Measurements from ENCODE around the gene ZNF609. TPM values are rescaled to one million over a fixed set of nuclear protein-coding genes. Genes with fewer than 3 reads are reported as not detected.
A peak's percentile ranks its signal among the peaks of the same experiment; 100 is the strongest.

Gene ZNF609
- total RNA-seq, 1 donor from 2014 or later: 63.9 TPM

DNA sequence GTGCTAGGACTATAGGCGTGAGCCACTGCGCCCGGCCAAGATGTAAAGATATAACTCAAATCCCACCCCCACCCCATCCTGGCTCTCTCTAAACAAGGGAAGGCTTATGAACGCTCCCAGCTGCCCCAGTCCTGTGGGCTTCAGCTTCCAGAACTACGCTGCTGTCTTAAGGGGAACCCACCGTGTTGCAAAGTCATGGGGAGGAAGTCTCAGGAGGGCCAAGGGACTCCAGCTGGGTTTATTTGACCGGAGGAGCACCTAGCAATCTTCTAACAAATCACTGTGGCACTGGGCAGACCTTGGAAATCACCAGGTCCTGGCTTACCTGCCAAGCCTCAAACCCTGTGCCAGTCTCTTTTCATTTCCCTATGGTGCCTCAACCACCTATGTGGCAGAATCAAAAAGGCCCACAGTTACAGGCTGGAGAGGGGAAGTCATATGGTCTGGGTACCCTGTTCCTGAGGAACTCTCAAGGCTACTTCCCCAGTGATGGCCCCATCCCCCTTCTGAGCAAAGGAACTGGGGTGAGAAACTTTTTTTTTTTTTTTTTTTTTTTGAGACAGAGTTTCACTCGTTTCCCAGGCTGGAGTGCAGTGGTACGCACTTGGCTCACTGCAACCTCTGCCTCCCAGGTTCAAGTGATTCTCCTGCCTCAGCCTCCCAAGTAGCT, 231.7 kb downstream of the ZNF609 start:
- Mint-ChIP-seq H3K27me3 (no peaks in the 10 kb centered on the region), H3K4me3 (no peak overlapping the region), H3K36me3 (ENCODE audit: low read depth) (peaks cover 42% of the 10 kb centered on the region), H3K27ac (no peak overlapping the region), H3K4me1 (peaks cover 12% of the 10 kb centered on the region), H3K9me3 (no peaks in the 10 kb centered on the region)
- intact Hi-C loops (cut with micrococcal nuclease): no loop called here
- DNase-seq: no peak

DNA sequence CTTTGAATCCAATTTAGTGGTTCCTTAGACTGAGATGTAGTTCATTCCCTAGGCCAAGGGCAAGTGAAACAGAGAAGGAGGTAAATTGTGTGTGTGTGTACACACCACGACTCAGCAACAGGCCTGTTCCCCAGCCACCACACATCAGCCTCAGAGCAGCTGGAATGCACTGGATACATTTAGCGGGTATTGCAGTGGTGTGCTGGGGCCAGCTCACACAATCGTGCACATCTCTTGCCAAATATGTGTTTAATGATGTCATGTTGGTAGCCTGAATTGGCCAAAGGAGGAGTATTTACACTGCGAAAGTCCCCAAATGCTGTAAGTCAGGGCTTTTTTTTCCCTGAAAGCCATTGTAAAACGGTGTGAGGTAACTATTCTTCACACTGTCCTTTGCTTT, 232.8 kb downstream of the ZNF609 start:
- Mint-ChIP-seq H3K27me3 (no peaks in the 10 kb centered on the region), H3K4me3 (no peak overlapping the region), H3K36me3 (ENCODE audit: low read depth) (peaks cover 37% of the 10 kb centered on the region), H3K9me3 (no peaks in the 10 kb centered on the region), H3K4me1 (peaks cover 19% of the 10 kb centered on the region), H3K27ac (no peak overlapping the region)
- no peak for DNase-seq
- intact Hi-C loops (cut with micrococcal nuclease): no loop called here

DNA sequence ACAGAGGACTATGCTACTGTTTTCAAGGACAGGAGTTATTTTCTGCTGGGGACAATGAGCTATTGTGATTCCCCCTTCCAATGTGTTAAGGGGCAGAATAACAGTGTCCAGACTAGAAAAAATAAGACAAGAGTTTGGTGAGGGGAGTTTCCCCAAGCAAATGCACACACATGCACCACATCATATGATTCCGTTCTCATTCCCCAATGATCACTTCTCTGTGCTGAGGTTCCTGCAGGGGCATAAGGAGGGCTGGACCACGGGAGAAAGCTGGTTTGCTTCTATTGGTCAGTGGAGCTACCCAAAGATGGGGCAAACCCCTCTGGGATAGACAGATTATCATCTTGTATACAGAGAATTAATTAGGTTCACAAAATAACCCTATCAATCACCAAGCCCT, 234.4 kb downstream of the ZNF609 start:
- Mint-ChIP-seq H3K9me3 (no peaks in the 10 kb centered on the region), H3K4me3 (no peak overlapping the region), H3K4me1 (peaks cover 34% of the 10 kb centered on the region), H3K27me3 (no peaks in the 10 kb centered on the region), H3K27ac (no peak overlapping the region), H3K36me3 (ENCODE audit: low read depth) (peaks cover 33% of the 10 kb centered on the region)
- no peak for DNase-seq
- intact Hi-C loops (cut with micrococcal nuclease): no loop called here

DNA sequence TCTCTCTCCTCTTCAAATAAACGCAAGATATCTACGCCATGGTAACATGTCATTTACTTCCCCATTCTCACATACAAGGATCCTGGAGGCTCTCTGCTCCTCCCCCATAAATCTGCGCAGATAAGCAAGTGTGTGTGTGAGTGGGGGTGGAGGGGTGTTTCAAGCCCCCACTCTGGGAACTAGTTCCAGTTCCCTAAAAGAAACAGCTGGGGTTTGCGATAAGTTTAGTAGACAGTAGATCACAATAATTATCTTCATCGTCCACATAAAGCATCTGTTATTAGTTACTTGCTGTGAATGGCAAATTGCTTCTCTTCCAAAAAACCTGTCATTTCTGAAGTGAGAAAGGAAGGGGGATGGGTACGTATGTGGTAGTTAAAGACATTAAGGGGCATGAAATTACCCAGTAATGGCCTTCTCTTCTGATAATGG, 235.2 kb downstream of the ZNF609 start:
- no peak overlapping the region for H3K27ac Mint-ChIP-seq
- peaks cover 40% of the 10 kb centered on the region for H3K4me1 Mint-ChIP-seq
- intact Hi-C loops (cut with micrococcal nuclease): no loop called here
- no peaks in the 10 kb centered on the region for H3K9me3 Mint-ChIP-seq
- DNase-seq: no peak
- H3K27me3 Mint-ChIP-seq: no peaks in the 10 kb centered on the region
- peaks cover 35% of the 10 kb centered on the region for H3K36me3 Mint-ChIP-seq (ENCODE audit: low read depth)
- no peak overlapping the region for H3K4me3 Mint-ChIP-seq

DNA sequence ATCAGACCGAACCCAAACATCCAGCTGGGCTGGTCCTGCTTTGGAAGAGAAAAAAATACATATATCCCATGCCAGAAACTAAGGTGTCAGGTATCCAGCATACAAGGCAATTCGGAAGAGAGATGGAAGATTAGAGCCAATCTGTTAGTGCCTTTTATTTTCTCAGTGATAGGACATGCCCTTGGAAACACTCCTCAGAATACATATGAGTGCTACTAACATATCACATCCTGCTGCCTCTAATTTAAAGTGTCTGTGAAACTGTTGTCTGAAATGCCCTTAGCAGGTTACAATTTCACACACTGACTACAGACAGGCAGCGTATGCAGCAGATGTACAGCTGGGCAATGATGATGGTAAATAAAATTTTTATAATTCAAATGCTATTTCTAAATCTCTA, 236.1 kb downstream of the ZNF609 start:
- intact Hi-C loops (cut with micrococcal nuclease): no loop called here
- Mint-ChIP-seq H3K9me3 (no peaks in the 10 kb centered on the region), H3K36me3 (ENCODE audit: low read depth) (peaks cover 34% of the 10 kb centered on the region), H3K4me1 (peaks cover 46% of the 10 kb centered on the region), H3K27me3 (no peaks in the 10 kb centered on the region), H3K4me3 (no peak overlapping the region), H3K27ac (no peak overlapping the region)
- no peak for DNase-seq

DNA sequence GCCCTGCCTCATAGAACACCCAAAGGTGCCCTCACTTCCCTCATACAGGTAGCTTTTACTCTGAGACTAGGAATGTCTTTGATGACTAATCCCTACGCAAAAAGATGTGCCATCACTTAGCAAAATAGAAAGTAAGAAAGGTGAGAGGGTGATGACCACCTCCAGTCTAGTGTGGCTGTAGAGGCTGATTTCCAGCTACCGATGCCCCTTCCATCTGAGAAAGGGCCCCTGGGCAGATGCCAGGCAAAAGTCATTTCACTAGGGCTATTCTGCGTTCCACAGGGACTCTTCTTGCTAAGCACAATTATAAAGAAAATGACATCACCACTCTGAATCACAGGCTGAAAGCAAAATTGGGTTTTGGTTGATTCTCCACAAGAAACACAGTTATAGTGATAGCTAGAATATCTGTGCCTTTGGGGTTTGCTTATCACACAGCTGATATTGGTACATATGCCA, 237.6 kb downstream of the ZNF609 start:
- no peak for DNase-seq
- Mint-ChIP-seq H3K27me3 (no peaks in the 10 kb centered on the region), H3K4me1 (peaks cover 55% of the 10 kb centered on the region), H3K4me3 (no peak overlapping the region), H3K27ac (peak overlapping the region; percentile 69), H3K9me3 (no peaks in the 10 kb centered on the region), H3K36me3 (ENCODE audit: low read depth) (peaks cover 32% of the 10 kb centered on the region)
- intact Hi-C loops (cut with micrococcal nuclease): no loop called here

DNA sequence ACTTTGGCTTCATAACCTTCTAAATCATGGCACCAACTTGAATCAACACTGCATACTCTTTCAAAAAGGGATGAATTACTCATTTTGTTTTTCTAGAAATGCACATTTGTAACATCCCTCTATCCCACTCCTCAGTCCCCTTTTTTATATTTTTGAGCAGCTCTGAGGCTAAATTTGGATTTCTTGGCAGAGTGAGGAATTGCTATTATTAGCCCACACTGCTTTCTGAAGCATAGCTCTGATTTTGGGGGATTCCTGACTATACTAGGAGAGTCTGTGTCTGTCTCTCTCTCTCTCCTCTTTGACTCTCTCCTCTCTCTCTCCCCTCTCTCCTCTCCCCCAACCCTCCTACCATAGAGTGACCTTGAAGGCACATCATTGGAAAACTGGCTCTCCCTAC, 238.4 kb downstream of the ZNF609 start:
- no peaks in the 10 kb centered on the region for H3K9me3 Mint-ChIP-seq
- intact Hi-C loops (cut with micrococcal nuclease): no loop called here
- H3K27me3 Mint-ChIP-seq: no peaks in the 10 kb centered on the region
- H3K36me3 Mint-ChIP-seq (ENCODE audit: low read depth): peaks cover 27% of the 10 kb centered on the region
- peak overlapping the region; percentile 4 for H3K4me3 Mint-ChIP-seq
- peak overlapping the region; percentile 62 for H3K27ac Mint-ChIP-seq
- H3K4me1 Mint-ChIP-seq: peaks cover 62% of the 10 kb centered on the region
- DNase-seq: no peak

DNA sequence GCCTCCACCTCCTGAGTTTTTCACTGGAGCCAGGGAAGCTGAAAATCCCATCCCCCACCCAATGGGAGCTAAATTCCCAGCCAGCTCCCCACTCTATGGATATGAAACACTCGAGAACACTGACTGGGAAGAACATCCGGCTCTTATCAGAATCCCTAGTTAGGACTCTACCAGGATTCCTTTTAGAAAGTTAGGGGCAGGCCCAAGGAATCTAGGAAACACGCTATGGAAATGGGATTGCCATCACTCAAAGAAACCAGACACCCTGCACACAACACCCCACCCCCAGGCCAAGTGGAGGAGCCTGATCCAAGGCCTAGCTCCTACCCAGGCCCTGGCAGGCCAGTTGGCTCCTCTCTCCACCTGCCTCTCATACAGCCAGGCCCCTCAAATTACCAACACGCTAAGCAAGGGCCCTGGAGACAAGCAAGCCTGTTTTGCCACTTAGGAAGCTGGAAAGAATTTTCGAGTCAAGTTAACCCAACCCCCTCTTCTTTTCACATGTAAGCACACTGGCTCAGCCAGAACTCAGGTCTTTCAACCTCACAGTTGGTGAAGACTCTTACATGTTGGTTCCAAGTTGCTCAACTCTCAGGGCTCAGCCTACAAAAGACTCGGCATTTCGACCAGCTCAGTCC, 239.5 kb downstream of the ZNF609 start:
- H3K9me3 Mint-ChIP-seq: no peaks in the 10 kb centered on the region
- no peak overlapping the region for H3K4me3 Mint-ChIP-seq
- H3K36me3 Mint-ChIP-seq (ENCODE audit: low read depth): peaks cover 21% of the 10 kb centered on the region
- intact Hi-C loops (cut with micrococcal nuclease): loop anchor here (2.0 kb wide), 1 partner anchor 13 kb away; no protein-coding TSS in a partner anchor
- no peaks in the 10 kb centered on the region for H3K27me3 Mint-ChIP-seq
- H3K27ac Mint-ChIP-seq: no peak overlapping the region
- DNase-seq: no peak
- H3K4me1 Mint-ChIP-seq: peaks cover 61% of the 10 kb centered on the region

DNA sequence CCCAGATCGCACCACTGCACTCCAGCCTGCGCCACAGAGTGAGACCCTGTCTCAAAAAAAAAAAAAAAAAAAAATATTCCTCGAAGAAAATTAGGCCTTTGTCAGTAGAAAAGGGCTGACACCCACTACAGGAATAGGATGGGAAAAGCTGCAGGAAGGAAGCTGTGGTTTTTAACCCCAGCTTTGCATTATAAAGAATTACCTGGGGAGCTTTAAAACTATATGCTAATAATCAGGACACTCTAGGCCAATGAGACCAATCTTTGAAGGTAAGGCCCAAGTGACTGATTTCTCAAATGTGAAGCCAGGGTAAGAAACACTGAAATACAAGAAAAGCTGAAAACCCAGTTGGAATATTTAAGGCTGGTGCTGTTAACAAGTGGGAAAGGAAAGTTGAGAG, 240.7 kb downstream of the ZNF609 start:
- intact Hi-C loops (cut with micrococcal nuclease): loop anchor here (2.0 kb wide), 1 partner anchor 14 kb away; no protein-coding TSS in a partner anchor
- no peak overlapping the region for H3K27ac Mint-ChIP-seq
- no peak for DNase-seq
- peaks cover 57% of the 10 kb centered on the region for H3K4me1 Mint-ChIP-seq
- no peaks in the 10 kb centered on the region for H3K9me3 Mint-ChIP-seq
- H3K36me3 Mint-ChIP-seq (ENCODE audit: low read depth): peaks cover 14% of the 10 kb centered on the region
- H3K27me3 Mint-ChIP-seq: no peaks in the 10 kb centered on the region
- H3K4me3 Mint-ChIP-seq: peak overlapping the region; percentile 89

DNA sequence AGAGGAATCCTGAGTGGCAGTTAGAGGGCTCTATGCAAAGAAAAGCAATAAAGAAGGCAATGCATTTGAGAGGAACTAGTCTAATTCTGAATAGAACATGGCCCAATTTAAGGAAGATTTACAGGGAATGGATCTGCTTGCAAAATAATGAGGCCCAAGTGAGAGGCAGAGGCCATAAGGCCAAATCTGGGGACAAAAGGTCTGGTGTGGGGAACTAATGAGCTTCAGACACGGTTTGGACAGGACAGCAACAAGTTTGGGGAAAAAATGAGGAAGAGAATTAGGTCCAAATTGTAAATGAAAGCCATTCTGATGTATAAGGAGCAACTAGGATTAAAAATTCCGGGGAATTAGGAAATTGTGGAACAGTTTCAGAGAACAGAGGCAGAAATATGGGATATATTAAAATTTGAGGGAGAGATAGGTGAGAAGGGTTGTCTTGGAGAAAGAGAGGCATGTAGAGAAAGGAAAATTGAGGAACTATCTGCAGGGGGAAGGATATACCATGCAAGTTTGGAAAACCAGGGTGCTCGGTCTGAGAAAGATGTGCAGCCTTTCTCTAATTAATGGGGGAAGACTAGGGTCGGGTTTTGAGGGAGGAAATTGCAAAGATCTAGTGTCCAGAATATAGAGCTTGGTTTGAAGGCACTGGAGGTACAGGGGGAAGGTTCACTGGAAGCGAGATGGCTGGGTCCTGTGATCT, 241.3 kb downstream of the ZNF609 start:
- Mint-ChIP-seq H3K4me3 (peak overlapping the region; percentile 89), H3K27me3 (no peaks in the 10 kb centered on the region), H3K36me3 (ENCODE audit: low read depth) (peaks cover 14% of the 10 kb centered on the region), H3K9me3 (no peaks in the 10 kb centered on the region), H3K27ac (peak overlapping the region; percentile 86), H3K4me1 (peaks cover 57% of the 10 kb centered on the region)
- intact Hi-C loops (cut with micrococcal nuclease): loop anchor here (2.0 kb wide), 1 partner anchor 15 kb away; no protein-coding TSS in a partner anchor
- no peak for DNase-seq

DNA sequence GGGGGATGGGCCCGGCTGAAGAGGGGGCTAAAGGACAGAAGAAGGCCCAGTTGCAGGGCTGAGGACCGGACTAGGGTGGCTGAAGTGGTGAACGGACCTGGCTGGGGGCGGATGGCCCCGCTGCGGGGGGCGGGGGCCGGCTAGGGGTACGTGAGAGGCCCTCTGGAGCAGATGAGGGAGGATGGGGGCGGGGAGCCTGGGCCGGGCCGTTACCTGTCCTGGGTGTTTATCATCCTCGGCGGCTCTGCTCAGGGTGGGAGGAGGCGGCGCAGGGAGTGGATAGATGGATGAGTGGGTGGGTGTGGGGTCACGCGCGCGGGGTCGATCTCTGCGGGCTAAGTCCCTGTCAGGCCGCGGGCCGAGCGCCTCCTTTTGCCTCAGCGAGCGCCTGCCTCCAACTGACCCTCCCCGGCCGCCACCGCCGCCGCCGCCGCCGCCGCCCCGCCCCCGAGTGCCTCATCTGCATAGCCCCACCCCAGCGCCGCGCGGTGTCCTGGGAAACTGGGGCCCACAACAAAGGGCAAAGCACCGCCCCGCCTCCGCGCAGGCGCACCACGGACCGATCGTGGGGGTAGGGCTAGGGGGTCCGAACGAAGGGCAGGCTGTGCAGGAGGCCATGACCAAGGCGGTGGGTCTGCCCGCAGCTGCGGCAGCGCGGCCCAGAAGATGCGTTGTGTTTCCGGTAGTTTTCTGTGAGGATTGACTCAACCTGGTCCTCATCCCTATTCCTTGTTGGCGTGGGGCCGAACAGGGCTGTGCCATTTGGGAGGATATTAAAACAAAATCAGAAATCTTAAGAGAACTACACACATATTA, 242.6 kb downstream of the ZNF609 start:
- peak overlapping the region; percentile 89 for H3K4me3 Mint-ChIP-seq

DNA sequence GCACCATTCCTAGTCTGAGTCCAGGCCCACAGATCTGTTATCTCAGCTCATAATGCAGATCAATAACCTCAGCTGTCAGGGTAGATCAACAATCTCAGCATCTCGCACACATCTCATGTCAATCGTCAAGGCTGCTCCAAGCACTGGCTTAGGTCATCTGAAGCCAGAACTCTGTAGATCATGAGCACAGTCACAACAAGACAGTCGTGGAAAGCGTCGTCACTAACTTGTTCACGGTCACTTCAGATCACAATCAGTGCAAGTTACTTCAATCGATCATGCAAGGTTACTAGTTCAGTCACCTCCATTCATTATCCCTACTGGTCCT, 243.2 kb downstream of the ZNF609 start:
- peak overlapping the region; percentile 86 for H3K27ac Mint-ChIP-seq
- no peaks in the 10 kb centered on the region for H3K9me3 Mint-ChIP-seq
- H3K4me1 Mint-ChIP-seq: peaks cover 46% of the 10 kb centered on the region
- intact Hi-C loops (cut with micrococcal nuclease): no loop called here
- peaks cover 12% of the 10 kb centered on the region for H3K36me3 Mint-ChIP-seq (ENCODE audit: low read depth)
- no peak for DNase-seq
- peak overlapping the region; percentile 89 for H3K4me3 Mint-ChIP-seq
- H3K27me3 Mint-ChIP-seq: no peaks in the 10 kb centered on the region

More for the DNA sequence above, 242.6 kb downstream of the ZNF609 start:
- DNase-seq: peak; percentile 99
- Mint-ChIP-seq H3K9me3 (no peaks in the 10 kb centered on the region), H3K36me3 (ENCODE audit: low read depth) (peaks cover 12% of the 10 kb centered on the region), H3K27ac (peak overlapping the region; percentile 86), H3K4me1 (peaks cover 51% of the 10 kb centered on the region), H3K27me3 (no peaks in the 10 kb centered on the region)
- intact Hi-C loops (cut with micrococcal nuclease): no loop called here

DNA sequence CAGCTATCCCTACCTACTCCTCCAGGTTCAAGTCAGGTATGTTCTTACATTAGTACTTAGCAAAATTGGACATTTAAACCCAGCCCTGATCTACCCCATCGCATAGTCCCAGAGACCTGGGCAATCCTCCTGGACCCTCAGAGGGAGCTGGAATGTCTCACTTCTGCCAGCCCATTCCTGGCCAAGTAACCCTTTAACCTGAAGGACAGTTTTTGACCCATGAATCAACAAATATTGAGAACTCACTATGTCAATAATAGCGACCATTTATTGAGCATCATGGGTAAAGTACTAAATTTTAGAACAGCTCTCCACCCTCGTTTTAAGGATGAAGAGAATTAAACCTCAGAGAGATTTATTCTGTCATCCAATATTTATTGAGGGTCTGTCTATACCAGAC, 244.6 kb downstream of the ZNF609 start:
- no peak for DNase-seq
- peaks cover 8% of the 10 kb centered on the region for H3K36me3 Mint-ChIP-seq (ENCODE audit: low read depth)
- intact Hi-C loops (cut with micrococcal nuclease): no loop called here
- H3K27ac Mint-ChIP-seq: no peak overlapping the region
- H3K4me1 Mint-ChIP-seq: peaks cover 33% of the 10 kb centered on the region
- no peak overlapping the region for H3K4me3 Mint-ChIP-seq
- H3K9me3 Mint-ChIP-seq: no peaks in the 10 kb centered on the region
- no peaks in the 10 kb centered on the region for H3K27me3 Mint-ChIP-seq

All from activated CD4-positive, alpha-beta T cell treated with anti-CD3 and anti-CD28 coated beads, Interleukin-2, amount 10 ng/mL, durations not matched to agents 24 days and 14 days (primary cell).